Endothelial cell of umbilical vein (primary cell): ENCODE measurements around the gene FNDC8. TPM values are rescaled to one million over a fixed set of nuclear protein-coding genes. Genes with fewer than 3 reads are reported as not detected.

Experiments used
- BruUV-seq: library from RNA; stranded (reverse); fragments of 400-500 nt; replicated peaks from 2 replicates; lab custom pipeline; 2021; lab: Mats Ljungman, UMichigan
- CTCF ChIA-PET: fragments of 300-600, 350-600 bp; sonication (Branson Sonifier 250); formaldehyde crosslinking; loops from one replicate; lab custom pipeline; 2021; ENCODE audit warnings: antibody characterized with exemption, inconsistent platforms; lab: Charles Lee
- POLR2A ChIA-PET: fragments of 300-600, 350-600 bp; sonication (Branson Sonifier 250); formaldehyde crosslinking; loops from one replicate; lab custom pipeline; 2021; ENCODE audit warnings: antibody characterized with exemption, inconsistent platforms; lab: Charles Lee
- DNase-seq: peaks from one replicate; pipeline ENCODE4 v3.0.0-alpha.2; 2011; ENCODE audit warnings: low read depth, low spot score
- FAIRE-seq: peaks from 2 replicates; lab custom pipeline; 2011; peaks lifted over from hg19 to GRCh38; lab: Jason Lieb, UNC
- H2AFZ ChIP-seq: 2 replicates; pipeline ENCODE4 v1.6.0; 2012; ENCODE audit warnings: low read depth, low read length, control low read depth, inconsistent platforms
- H3K27ac ChIP-seq: 2 replicates; pipeline ENCODE4 v1.5.1; 2011; ENCODE audit warnings: low read depth, mild to moderate bottlenecking, control low read depth, low read length, moderate library complexity; ENCODE audit not compliant: insufficient read depth
- H3K27me3 ChIP-seq, 2 experiments: 2 replicates each; pipeline versions ENCODE4 v1.6.0 to v1.6.1; 2011; ENCODE audit warnings: low read length in 2 of 2, mixed read lengths in 1 of 2; ENCODE audit not compliant: control insufficient read depth in 2 of 2, insufficient read depth in 2 of 2
- H3K36me3 ChIP-seq, 2 experiments: 2 replicates in 1 of 2; 3 replicates in 1 of 2; pipeline ENCODE4 v1.5.1; 2011; ENCODE audit warnings: low read length in 2 of 2, mild to moderate bottlenecking in 1 of 2, moderate library complexity in 1 of 2; ENCODE audit not compliant: control insufficient read depth in 2 of 2, insufficient read depth in 2 of 2; ENCODE audit errors: extremely low read depth in 1 of 2
- H3K4me1 ChIP-seq: 3 replicates; pipeline ENCODE4 v1.5.1; 2011; ENCODE audit warnings: mild to moderate bottlenecking, low read length; ENCODE audit not compliant: control insufficient read depth, insufficient read depth; ENCODE audit errors: extremely low read depth
- H3K4me2 ChIP-seq: 2 replicates; pipeline ENCODE4 v1.6.1; 2011; ENCODE audit warnings: low read length, control low read depth, mixed read lengths; ENCODE audit not compliant: insufficient read depth
- H3K4me3 ChIP-seq, 3 experiments: fragments of 200-600 bp in 1 of 3; sonication (generic), shearing (Covaris generic) in 1 of 3; replicated peaks in 1 of 3; 2 replicates each; pipeline ENCODE4 v1.5.1; 2011 to 2016; ENCODE audit warnings: control low read depth in 3 of 3, low read length in 3 of 3, mild to moderate bottlenecking in 2 of 3, inconsistent platforms in 1 of 3, low read depth in 1 of 3, moderate library complexity in 1 of 3; ENCODE audit not compliant: insufficient read depth in 1 of 3
- H3K79me2 ChIP-seq: 2 replicates; pipeline ENCODE4 v1.6.0; 2012; ENCODE audit warnings: low read length, inconsistent platforms; ENCODE audit not compliant: control insufficient read depth, insufficient read depth
- H3K9ac ChIP-seq: replicated peaks from 2 replicates; pipeline ENCODE3; 2011; ENCODE audit warnings: low read length, control low read depth; ENCODE audit not compliant: insufficient read depth; ENCODE audit errors: extremely low read depth
- H3K9me1 ChIP-seq: replicated peaks from 3 replicates; pipeline ENCODE4 v1.6.0; 2011; ENCODE audit warnings: mild to moderate bottlenecking, low read length; ENCODE audit not compliant: control insufficient read depth, insufficient read depth; ENCODE audit errors: extremely low read depth
- H3K9me3 ChIP-seq: replicated peaks from 2 replicates; pipeline ENCODE4 v1.5.1; 2012; ENCODE audit warnings: low read length, inconsistent platforms; ENCODE audit not compliant: control insufficient read depth, insufficient read depth
- H4K20me1 ChIP-seq: replicated peaks from 2 replicates; pipeline ENCODE3; 2011; ENCODE audit warnings: mild to moderate bottlenecking, low read length; ENCODE audit not compliant: control insufficient read depth, insufficient read depth; ENCODE audit errors: extremely low read depth
- EZH2 ChIP-seq: IDR thresholded peaks from 2 replicates; pipeline ENCODE4 v1.6.1; 2012; ENCODE audit warnings: borderline replicate concordance, low read depth, mild to moderate bottlenecking, moderate library complexity, low read length, inconsistent platforms; ENCODE audit not compliant: severe bottlenecking
- FOS ChIP-seq: IDR thresholded peaks from 2 replicates; pipeline ENCODE4 v1.6.1; 2011; ENCODE audit warnings: mild to moderate bottlenecking, low read length, moderate library complexity, borderline replicate concordance; ENCODE audit not compliant: insufficient read depth
- GATA2 ChIP-seq: IDR thresholded peaks from 2 replicates; pipeline ENCODE4 v1.7.0; 2011; ENCODE audit warnings: low read depth, mild to moderate bottlenecking, moderate library complexity, mixed read lengths, low read length; ENCODE audit not compliant: insufficient read length, insufficient read depth
- JUN ChIP-seq: IDR thresholded peaks from 2 replicates; pipeline ENCODE4 v1.6.1; 2011; ENCODE audit warnings: borderline replicate concordance, low read depth; ENCODE audit not compliant: insufficient read length, insufficient read depth
- MAX ChIP-seq: IDR thresholded peaks from 2 replicates; pipeline ENCODE4 v1.6.1; 2011; ENCODE audit not compliant: insufficient read depth, insufficient read length
- MYC ChIP-seq: IDR thresholded peaks from one replicate; pipeline ENCODE4 v1.6.1; 2011; ENCODE audit warnings: mild to moderate bottlenecking, low read depth, low read length
- POLR2A ChIP-seq: IDR thresholded peaks from 2 replicates; pipeline ENCODE4 v1.6.1; 2012; ENCODE audit warnings: low read depth, mild to moderate bottlenecking, control low read depth, low read length
- POLR2AphosphoS5 ChIP-seq: IDR thresholded peaks from 2 replicates; pipeline ENCODE4 v1.6.1; 2012; ENCODE audit warnings: low read depth, mild to moderate bottlenecking, control low read depth, low read length, moderate library complexity; ENCODE audit not compliant: insufficient read depth
- dilution Hi-C: fragments of 300-500 bp; cut with MboI; formaldehyde crosslinking; loops from one replicate; pipeline ENCODE4 v1.15.0; 2019; ENCODE audit warnings: low sequenced_read_pairs; ENCODE audit not compliant: extremely low pct_ligation_motif_present
- intact Hi-C: fragments of 100-400 bp; cut with micrococcal nuclease; formaldehyde crosslinking; loops from one replicate; pipeline ENCODE4 v1.10.0; 2022
- polyA plus RNA-seq, 4 experiments: library from polyadenylated mRNA; depleted of rRNA in 3 of 4; stranded (reverse) in 3 of 4; unstranded in 1 of 4; fragments of >200 nt; gene quantifications; 2 replicates each; pipeline versions ENCODE4 v1.2.1 to v1.2.3, GENCODE V29; 2011 to 2012; ENCODE audit warnings: missing spikeins in 1 of 4
- total RNA-seq: library from RNA; stranded (reverse); gene quantifications from 2 replicates; pipeline ENCODE4 v1.2.3, GENCODE V29; 2021
- TF ChIP-seq, protein P1 (sequence below), 2 donors: IDR thresholded peaks; 1 replicate in 1 of 2; 2 replicates in 1 of 2; pipeline ENCODE4 v1.5.1; 2011; ENCODE audit warnings: low read length in 2 of 2, mild to moderate bottlenecking in 2 of 2, moderate library complexity in 2 of 2, control low read depth in 1 of 2, inconsistent platforms in 1 of 2, low read depth in 1 of 2; ENCODE audit not compliant: insufficient read depth in 1 of 2; ENCODE audit errors: extremely low read depth in 1 of 2

Gene FNDC8
- total and polyA plus RNA-seq, 2 donors (not counting 3 experiments of a cell fraction or from before 2014, with no cell fraction given), result not detected

GRCh38 chr17:35097776-35098175, 23.6 kb upstream of the FNDC8 start:
- ChIA-PET POLR2A (no interaction called here), CTCF (interaction anchor here (1.3 kb wide), 1 partner anchor 8 kb away, joined by 5 read pairs; no protein-coding TSS in a partner anchor)
- Histone ChIP-seq H4K20me1 (no peaks in the 10 kb centered on the region), H3K27ac (no peak overlapping the region), H3K4me3 (no peak overlapping the region), H3K27me3 (no peaks in the 10 kb centered on the region), H2AFZ (no peak overlapping the region), H3K79me2 (no peaks in the 10 kb centered on the region), H3K9me3 (no peaks in the 10 kb centered on the region), H3K9ac (no peak overlapping the region), H3K36me3 (peaks cover 0 to 6% of the 10 kb centered on the region in 2 experiments), H3K4me1 (no peaks in the 10 kb centered on the region), H3K4me2 (no peak overlapping the region), H3K9me1 (no peaks in the 10 kb centered on the region)
- DNase-seq (no peak), FAIRE-seq (no peak)
- dilution Hi-C loops (no loop called here), intact Hi-C loops (no loop called here)
- BruUV-seq, result no TSS peak
- TF ChIP-seq FOS, result no peak
- TF ChIP-seq, protein P1, sequence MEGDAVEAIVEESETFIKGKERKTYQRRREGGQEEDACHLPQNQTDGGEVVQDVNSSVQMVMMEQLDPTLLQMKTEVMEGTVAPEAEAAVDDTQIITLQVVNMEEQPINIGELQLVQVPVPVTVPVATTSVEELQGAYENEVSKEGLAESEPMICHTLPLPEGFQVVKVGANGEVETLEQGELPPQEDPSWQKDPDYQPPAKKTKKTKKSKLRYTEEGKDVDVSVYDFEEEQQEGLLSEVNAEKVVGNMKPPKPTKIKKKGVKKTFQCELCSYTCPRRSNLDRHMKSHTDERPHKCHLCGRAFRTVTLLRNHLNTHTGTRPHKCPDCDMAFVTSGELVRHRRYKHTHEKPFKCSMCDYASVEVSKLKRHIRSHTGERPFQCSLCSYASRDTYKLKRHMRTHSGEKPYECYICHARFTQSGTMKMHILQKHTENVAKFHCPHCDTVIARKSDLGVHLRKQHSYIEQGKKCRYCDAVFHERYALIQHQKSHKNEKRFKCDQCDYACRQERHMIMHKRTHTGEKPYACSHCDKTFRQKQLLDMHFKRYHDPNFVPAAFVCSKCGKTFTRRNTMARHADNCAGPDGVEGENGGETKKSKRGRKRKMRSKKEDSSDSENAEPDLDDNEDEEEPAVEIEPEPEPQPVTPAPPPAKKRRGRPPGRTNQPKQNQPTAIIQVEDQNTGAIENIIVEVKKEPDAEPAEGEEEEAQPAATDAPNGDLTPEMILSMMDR (IDR thresholded peaks at IDR 0.05; ENCODE audit: extremely low read depth in 1 of 2, insufficient read depth in 1 of 2, low read depth in 1 of 2, low read length in 2 of 2), result no peak
- TF ChIP-seq GATA2, result no peak
- no peak for TF ChIP-seq MAX
- TF ChIP-seq MYC, result no peak
- no peak for TF ChIP-seq JUN
- no peak for TF ChIP-seq EZH2
- TF ChIP-seq POLR2AphosphoS5, result no peak
- no peak for TF ChIP-seq POLR2A
